Measurements from ENCODE around the gene ROBO2.

The ROBO2 gene

DNA sequence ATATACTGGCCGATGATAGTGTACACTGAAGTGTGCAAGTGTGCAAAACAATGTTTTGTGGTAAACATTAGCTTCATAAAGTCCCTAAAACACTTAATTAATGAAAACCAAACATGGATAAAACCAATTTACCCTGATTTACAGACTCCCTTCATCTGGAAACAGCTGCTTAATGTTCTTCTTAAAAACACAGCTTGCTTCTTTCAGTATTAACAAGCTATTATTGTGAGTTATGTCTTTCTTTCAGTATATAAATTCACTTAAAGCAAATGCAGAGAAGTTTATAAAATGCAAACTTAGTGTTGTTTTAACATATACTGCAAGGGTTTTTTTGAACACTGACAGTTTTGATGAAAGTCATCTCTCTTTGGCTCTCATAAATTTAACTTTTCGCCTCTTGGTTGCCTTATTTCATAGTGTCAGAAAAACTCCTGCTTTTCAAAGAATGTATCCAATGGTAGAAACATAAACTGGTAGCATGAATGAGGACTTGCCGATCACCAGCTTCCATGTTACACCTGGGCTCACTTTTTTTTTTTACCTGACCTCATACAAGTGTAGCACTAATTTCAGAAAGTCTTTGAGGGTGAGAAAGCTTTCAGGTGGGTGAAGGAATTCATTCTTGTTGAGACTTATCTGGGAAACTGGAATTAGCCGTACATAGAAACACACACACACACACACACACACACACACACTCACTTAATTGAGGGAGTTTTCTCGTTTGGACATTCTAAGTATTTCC, 532.2 kb downstream of the ROBO2 start:
- DNase-seq (ENCODE audit: low spot score): no peak

DNA sequence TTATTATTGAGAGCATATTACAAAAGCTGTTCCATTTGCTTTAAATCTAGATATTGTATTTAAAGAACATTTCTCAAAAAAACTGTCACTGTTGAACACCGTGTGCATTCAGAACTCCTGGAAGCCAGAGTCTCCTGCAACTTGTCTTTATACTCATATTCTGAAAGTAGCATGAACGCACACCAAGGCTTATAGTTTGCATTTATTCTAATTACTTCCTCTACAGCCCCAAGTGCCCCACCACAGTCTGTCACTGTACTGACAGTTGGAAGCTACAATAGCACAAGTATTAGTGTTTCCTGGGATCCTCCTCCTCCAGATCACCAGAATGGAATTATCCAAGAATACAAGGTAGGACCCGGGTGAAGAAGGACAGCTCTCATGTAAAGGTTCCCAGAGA, 537.4 kb downstream of the ROBO2 start:
- no peak for DNase-seq (ENCODE audit: low spot score)

DNA sequence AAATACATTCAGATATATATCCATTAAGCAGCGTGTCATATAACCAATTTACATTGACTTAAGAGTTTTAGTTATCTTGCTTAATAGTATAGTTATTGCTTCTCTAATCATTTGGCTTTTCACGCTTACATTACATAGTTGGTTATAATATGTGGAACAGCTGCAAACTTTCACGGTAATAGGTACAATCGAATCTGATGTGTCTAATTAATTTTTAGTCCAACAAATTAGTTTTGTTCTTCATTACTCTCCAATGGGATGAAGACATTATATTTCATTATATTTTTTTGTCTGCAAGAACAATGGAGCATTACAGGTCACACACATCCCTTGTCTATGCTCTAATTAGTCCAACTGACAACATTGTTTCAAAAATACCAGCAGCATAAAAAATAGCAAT, 546.3 kb downstream of the ROBO2 start:
- no peak for DNase-seq (ENCODE audit: low spot score)

DNA sequence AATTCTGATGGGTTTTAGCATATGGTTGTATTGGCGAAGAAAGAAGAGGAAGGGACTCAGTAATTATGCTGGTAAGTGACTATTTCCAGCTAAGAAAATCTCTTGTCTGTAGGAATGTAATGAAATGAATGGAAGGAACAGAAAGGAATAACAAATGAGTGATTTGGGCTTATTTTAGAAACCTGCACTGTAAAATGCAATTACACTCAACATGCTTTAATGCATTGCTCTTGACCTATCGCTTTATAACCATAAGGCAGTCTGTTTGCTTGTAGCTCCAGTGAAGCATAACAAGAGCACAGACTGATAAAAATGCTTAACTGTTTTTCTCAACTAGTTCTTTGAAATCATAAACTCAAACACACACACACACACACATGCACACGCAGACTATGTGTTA, 549.0 kb downstream of the ROBO2 start:
- DNase-seq (ENCODE audit: low spot score): no peak

DNA sequence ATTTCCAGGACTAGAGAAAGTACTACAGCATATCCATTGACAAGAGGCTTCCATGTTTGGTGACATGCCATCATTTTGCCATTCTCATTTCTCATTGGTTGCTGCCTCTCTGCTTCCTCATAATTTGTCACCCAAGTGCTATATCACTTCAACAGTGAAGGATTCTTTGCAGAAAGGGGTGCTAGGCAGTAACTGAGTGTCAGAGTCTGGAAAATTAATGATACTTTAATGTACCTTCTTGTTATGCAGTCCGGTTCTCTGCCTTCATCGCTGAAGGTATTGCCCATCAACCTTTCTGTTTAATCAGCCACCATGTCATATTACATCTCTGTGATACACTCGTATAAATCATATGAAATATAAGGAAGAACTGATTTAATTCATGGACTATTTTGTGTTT, 550.3 kb downstream of the ROBO2 start:
- no peak for DNase-seq (ENCODE audit: low spot score)

DNA sequence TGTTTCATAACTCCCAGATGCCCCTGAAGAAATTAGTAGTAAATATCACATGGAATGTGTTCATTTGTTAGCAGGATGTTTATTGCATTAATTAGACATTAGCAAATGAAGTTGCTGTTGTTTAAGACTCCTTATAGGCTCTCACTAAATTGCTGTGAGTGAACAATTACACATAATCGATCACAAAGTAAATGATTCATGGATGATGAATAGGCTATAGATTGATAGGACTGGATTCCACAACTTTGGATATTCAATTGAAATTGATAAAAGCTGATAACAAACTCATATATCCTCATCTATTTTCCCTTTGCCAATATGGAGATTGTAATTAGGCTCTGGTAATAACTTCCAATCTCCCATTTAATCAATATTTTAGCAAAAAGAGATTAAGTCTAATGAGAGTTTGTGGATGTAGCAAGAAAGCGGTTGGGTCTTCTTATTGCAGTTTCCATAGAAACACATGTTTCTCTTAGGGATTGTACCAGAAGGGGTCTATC, 555.5 kb downstream of the ROBO2 start:
- DNase-seq (ENCODE audit: low spot score): no peak

DNA sequence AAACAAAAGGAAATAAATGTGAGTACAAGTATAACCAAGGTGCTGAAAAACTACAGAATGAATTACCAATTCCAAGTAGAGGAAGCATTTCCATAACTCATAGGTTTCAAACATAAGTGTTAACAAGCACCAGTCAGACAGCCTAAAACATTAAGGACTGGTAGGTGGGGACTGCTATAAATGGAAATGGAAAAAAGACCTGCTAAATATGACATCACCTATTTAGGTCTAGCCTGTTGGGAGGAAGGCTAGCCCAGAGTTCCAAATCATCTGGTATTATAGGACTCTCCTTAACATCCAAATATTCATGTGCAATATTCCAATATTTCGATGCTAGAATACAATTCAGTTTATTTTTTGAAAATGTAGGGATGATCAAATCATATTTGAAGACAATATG, 560.0 kb downstream of the ROBO2 start:
- DNase-seq (ENCODE audit: low spot score): no peak

DNA sequence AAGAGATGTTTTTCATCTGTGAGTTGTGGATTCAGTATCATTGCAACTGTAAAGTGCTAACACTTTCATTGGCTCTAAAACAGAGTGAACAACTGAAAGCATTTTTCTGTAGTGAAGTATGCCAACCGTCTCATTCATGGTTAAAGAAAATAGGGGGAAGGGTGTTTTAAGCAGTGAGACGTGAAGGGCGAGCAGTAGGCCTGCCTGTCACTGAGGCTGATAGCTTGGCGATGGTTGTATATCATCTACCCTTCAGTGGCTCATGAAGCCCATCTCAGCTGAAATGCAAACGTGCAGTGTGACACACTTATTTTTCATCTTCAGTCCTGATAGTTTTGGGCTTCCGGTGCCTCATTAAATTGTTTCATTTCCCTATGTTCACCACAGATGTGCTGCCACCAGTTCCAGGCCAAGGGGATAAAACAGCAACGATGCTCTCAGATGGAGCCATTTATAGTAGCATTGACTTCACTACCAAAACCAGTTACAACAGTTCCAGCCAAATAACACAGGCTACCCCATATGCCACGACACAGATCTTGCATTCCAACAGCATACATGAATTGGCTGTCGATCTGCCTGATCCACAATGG, 562.0 kb downstream of the ROBO2 start:
- no peak for DNase-seq (ENCODE audit: low spot score)

DNA sequence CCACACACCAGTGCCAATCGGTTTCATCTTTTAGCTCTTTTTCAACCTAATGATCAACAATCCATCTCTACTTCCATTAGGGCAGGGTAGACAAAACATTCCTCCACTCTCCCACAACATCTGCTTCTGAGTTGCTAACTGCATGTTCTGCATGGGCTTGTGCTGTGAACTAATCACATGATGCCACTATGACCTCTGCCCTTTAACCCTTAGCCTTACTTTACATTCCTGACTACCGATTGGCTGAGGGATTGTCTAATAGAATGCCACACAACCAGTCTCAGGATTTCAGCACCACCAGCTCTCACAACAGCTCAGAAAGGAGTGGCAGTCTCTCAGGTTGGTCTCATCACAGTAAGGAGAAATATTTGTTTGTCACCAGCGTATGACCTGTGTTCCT, 562.8 kb downstream of the ROBO2 start:
- DNase-seq (ENCODE audit: low spot score): no peak

DNA sequence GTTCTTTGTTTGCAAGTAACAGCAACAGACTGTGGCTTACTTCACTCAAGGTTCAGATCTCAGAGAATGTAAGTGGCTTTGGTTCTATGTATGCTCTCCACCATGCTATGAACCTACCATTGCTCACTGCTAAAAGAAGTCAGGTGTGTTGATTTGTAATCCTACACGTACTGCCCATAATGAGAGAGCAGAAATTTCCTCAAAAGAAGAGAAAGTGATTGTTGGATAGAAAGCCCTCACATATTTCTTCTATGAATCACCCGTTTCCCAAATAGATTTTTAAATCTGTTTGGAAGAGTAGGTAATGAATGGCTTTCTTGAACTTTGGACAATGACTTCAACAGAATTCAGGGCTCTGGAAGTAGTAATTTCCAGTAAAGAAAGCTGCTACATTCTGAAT, 565.4 kb downstream of the ROBO2 start:
- DNase-seq (ENCODE audit: low spot score): no peak

DNA sequence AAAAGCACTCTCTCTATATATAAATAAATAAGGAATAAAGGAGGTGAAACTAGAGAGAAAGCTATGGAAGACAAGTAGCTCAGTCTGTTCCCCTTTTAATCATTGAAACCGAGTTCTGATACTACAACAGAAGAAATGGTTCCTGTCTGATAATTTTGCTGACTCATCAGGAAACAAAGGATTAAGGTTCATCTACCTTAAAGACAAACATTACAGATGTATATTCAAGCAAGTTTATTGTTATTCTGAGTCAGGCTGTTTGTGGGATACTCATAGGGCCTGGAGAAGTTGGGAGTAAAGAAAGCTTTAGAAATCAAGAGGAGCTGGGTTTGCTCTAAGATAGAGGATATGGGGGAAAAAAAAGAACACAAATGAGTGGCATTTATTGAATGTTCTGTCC, 566.0 kb downstream of the ROBO2 start:
- DNase-seq (ENCODE audit: low spot score): no peak

DNA sequence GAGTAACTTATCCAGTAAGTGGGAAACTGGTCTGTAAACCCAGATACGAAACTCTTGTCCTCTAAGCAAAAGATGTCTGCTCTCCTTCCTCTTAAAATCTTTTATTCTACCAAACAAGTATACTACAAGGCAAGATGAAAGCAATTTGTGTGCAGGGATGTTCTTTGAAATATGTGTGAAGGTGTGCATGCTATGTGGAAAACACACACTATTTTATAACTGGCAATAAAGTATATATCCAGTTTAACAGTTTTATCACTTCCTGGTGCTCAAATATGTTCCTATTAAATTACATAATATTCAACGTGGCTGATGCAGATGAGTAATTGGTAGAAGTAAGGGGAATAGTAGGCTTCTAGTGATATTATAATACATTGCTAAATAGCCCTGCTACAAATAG, 566.5 kb downstream of the ROBO2 start:
- no peak for DNase-seq (ENCODE audit: low spot score)

DNA sequence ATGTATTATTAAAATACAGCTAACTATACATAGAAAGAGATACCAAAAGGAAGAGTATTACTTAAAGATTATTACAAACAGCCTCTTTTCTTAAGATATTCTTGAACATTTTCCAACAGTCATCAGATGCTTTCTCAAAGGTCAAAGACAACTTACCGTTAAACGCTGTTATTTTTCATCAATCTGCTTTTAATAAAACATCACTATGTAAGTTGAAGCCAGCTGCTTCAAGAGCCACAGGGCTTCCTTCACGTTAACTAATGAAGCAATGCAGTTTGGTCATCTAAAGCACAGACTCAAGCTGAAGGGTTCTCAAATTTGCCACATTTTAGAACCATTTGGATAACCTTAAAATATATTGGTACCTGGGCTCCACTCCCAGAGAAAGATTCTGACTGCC, 578.8 kb downstream of the ROBO2 start:
- DNase-seq (ENCODE audit: low spot score): no peak

DNA sequence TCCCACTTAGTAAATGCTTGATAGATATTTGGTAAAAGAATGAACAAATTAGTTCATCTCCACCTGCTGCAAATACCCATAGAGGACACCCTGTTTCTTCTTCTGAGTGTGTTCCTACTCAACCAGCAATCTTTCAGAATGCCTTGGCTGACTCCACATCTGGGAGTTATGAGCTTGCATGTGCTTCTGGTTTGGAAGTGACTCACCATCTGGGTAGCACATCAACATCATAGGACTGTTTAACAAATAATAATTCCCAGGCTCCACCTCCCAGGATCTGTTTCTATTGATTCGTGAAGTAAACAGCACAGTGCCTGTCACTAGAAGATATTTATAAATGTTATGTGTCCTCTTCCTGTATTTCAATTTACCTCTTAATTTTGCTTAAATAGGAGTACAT, 580.1 kb downstream of the ROBO2 start:
- no peak for DNase-seq (ENCODE audit: low spot score)

DNA sequence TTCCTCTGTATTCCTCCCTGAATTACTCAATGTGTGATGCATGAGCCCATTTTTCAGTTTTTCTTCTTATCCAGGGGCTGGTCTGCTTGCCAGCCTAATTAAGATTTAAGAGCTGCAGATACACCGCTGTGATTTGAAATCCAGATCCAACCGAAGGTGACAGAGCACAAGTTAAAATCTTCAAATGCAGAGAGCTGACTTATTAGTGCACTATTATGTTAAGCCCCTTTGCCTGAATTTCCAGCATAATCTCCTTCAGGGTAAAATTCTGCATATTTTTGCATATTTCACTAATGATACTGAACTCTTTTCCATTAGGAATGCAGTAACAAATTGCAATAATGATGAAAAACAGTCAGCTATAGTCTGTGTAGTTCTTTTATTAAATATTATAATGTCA, 583.6 kb downstream of the ROBO2 start:
- DNase-seq (ENCODE audit: low spot score): no peak

DNA sequence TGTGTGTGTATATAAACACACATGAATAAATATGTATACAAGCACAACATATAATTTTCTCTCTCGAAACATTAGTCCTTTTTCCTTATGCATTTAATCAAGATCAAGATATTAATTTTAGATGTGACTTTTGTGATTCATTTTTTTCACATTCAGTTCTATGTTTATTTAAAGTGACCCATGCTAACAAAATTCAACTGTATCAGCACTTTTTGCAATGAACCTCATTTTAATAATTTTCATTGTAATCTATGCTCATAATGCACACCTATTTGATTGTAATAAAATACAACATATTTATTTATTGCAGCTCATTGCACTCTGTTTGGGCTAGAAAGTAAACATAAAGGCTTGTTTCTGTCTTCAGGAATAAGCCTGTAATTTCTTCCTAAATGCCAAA, 586.3 kb downstream of the ROBO2 start:
- DNase-seq (ENCODE audit: low spot score): no peak

DNA sequence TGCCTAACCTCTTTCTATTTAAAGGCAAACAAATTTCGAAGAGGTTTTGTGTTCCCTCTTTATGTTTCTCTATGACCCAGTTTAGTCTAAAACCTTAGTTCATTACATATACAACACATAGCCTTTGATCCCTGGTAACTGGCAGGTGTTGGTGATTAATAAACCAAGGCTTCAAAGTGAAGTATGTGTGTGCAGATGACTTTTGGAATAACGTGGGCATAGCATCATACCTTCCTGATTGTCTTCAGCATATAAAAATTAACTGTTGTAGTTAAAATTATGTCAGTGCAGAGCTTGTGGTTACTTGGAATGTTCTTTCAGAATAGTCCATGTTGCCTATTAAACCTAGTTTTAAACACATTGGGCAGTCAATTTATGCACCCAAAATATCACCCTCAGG, 608.3 kb downstream of the ROBO2 start:
- no peak for DNase-seq (ENCODE audit: low spot score)

DNA sequence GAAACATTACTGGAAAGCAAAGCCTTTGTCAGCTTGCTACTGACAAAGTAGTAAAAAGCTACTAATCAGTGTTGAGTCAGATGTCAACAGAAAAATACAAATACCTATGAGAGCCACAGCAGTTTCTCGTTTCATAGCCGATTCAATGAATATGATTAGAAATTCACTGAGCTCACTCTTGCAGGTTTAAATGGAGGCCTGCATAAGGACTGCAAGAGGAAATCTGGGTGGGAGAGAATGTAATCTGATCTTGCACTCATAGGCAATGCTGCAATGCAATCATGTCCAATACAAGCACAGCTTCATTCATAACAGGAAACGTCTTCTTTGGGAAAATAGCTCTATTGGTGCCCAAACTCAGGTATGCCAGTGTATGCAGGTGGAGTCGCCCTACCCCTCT, 608.8 kb downstream of the ROBO2 start:
- DNase-seq (ENCODE audit: low spot score): no peak

DNA sequence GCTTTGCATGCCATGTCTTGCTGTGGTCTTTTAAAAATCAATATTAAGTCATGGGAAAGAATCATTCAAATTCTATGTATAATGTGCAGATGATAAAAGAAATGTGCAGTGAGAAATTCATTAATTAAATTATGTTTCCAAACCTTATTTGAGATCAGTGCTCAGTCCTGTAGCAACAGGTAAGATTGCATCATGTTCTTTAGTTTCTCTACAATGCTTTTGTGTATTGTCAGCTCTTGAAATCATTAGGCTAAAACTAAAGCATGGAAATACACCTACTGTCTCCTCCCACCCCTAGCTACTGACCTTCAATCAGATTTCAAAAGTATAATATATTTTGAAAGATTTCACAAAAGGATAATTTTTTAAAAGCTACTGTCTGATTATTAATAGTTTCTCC, 612.7 kb downstream of the ROBO2 start:
- DNase-seq (ENCODE audit: low spot score): no peak

DNA sequence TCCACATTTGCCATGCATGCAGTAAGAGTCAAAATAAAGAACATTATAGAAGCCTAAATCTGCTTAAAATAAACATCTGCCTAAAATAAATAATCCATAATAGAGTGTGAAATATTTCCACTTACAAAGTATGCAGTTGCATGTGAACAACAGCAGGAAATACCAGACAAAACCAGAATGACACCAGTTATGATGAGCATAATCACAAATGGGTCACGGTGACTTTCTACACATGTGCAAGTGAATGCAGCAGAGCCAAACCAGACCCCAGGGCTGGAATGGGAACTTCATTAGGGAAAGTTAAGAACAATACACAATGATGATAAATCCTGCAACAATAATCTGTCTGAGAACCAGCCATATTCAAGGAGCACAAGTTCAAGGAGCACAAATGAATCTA, 615.5 kb downstream of the ROBO2 start:
- DNase-seq (ENCODE audit: low spot score): no peak

DNA sequence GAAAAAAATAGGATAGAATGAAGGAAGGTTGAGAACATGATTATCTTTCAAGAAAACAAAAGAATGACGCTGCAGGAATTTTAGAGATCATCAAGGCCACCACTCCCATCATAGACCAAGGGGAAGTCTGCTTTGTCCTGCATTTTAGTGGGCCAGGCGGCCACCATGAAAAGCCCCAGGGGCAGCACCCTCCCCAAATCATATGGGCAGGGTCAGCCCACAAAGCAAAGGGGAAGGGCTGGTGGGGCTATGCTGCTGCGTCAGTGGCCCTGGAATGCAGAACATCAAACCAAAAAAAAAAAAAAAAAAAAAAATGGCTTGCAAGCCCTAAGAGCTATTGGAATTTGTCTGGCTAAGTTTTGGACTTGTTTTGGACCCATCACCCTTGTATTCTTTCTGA, 620.8 kb downstream of the ROBO2 start:
- no peak for DNase-seq (ENCODE audit: low spot score)

DNA sequence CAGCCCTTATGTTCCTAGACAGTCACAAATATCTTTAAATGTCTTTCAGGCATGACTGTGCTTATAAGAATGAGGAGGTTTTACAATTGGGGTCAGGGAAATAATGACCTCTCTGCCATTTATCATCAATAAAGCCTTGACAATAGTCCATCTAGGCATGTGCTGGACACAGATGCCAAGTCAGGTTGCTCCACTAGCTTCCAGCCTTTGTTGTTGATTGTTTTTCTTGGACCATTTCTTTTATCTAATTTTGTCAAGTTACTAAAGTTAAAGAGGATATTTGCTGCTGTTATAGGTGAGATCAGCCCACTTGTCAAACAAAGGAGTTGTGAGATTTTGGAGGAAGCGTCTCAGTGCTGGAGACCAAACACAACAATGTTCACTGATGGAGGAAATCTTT, 628.0 kb downstream of the ROBO2 start:
- no peak for DNase-seq (ENCODE audit: low spot score)

DNA sequence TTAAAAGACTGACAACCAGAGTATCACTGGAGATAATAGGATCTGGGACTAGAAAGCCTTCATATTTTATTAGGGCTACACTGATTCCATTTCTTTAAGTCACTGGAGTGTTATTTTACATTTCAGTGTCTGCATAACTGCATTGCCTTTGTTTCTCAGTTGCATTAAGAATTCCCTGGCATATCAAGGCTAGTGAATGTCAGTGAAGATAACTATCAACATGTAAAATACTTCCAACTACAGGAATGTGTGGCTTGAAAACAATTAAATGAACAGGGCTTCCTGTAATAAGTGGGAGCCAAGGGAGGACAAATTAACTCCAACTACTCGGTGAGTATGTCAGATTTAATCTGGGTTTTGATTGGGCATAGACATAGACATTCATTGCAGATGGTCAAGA, 628.5 kb downstream of the ROBO2 start:
- no peak for DNase-seq (ENCODE audit: low spot score)

DNA sequence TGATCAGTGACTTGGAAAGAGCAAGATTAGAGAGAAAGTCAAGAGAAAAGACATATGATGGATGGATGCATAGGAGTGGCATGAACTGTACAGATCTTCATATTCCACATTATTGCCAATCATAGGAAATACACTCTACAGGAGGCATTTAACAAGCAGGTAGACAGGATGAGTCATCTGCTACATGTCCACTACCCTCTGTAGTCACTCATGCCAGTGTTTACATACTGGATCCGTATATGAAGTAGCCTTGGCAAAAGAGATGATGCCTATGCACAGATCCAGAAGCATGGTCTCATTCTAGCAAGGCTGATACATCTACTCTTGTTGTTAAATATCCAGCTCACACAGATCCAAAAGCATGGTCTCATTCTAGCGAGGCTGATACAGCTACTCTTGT, 632.1 kb downstream of the ROBO2 start:
- DNase-seq (ENCODE audit: low spot score): no peak

All from NAMALWA (cell line).